Fibroblast of lung (primary cell): ENCODE results near the gene ARHGAP28.

Experiments
- CTCF ChIP-seq, 2 donors: IDR thresholded peaks in 1 of 2; conservative IDR thresholded peaks in 1 of 2; 1 replicate in 1 of 2; 2 replicates in 1 of 2; pipeline ENCODE4 v1.5.1; 2011 to 2012; ENCODE audit warnings: low read length in 2 of 2, control low read depth in 1 of 2, inconsistent platforms in 1 of 2, low read depth in 1 of 2, mild to moderate bottlenecking in 1 of 2
- EZH2 ChIP-seq: IDR thresholded peaks from 2 replicates; pipeline ENCODE4 v1.5.1; 2012; ENCODE audit warnings: low read length, control low read depth, mild to moderate bottlenecking; ENCODE audit errors: missing control alignments

GRCh38 chr18:6751222-6751621 is 21.7 kb downstream of the ARHGAP28 start:
- TF ChIP-seq CTCF (conservative IDR thresholded peaks at IDR 0.05 in 1 of 2, IDR thresholded peaks at IDR 0.05 in 1 of 2; ENCODE audit: low read depth in 1 of 2, low read length in 2 of 2) (no peak), EZH2 (no peak)
